GM21528 (cell line): Measurements from ENCODE around the gene RASGRP2.

ENCODE experiments used
- ATAC-seq: cut with Tn5 transposase; IDR thresholded peaks from one replicate; pipeline ENCODE4 v1.9.1; 2021; ENCODE audit warnings: mild to moderate bottlenecking, moderate library complexity; ENCODE audit not compliant: unreplicated experiment, low FRiP score

The RASGRP2 gene

GRCh38 chr11:64722141-64723065, 21.5 kb downstream of the RASGRP2 start:
- ATAC-seq, result no peak

GRCh38 chr11:64721359-64721699, 22.6 kb downstream of the RASGRP2 start:
- no peak for ATAC-seq

- ATAC-seq, result no peak
Measured at GRCh38 chr11:64720640-64721358, 23.1 kb downstream of the RASGRP2 start.

GRCh38 chr11:64720167-64720566, 23.8 kb downstream of the RASGRP2 start:
- no peak for ATAC-seq

GRCh38 chr11:64719406-64719805, 24.5 kb downstream of the RASGRP2 start:
- no peak for ATAC-seq

GRCh38 chr11:64718780-64719124, 25.2 kb downstream of the RASGRP2 start:
- no peak for ATAC-seq

GRCh38 chr11:64718084-64718779, 25.7 kb downstream of the RASGRP2 start:
- ATAC-seq, result no peak

- ATAC-seq, result no peak
Measured at GRCh38 chr11:64717268-64717578, 26.7 kb downstream of the RASGRP2 start.

GRCh38 chr11:64716473-64717267, 27.3 kb downstream of the RASGRP2 start:
- ATAC-seq, result no peak

- no peak for ATAC-seq
Measured at GRCh38 chr11:64715756-64716472, 28.0 kb downstream of the RASGRP2 start.

GRCh38 chr11:64715110-64715509, 28.8 kb downstream of the RASGRP2 start:
- ATAC-seq, result no peak

GRCh38 chr11:64714666-64715065, 29.3 kb downstream of the RASGRP2 start:
- no peak for ATAC-seq

- ATAC-seq, result no peak
Measured at GRCh38 chr11:64713781-64714363, 30.1 kb downstream of the RASGRP2 start.

- ATAC-seq, result no peak
Measured at GRCh38 chr11:64713016-64713707, 30.8 kb downstream of the RASGRP2 start.

GRCh38 chr11:64712430-64713015, 31.4 kb downstream of the RASGRP2 start:
- no peak for ATAC-seq

- no peak for ATAC-seq
Measured at GRCh38 chr11:64711956-64712362, 32.0 kb downstream of the RASGRP2 start.

GRCh38 chr11:64711138-64711955, 32.6 kb downstream of the RASGRP2 start:
- ATAC-seq, result no peak
